Bronchial epithelial cell (primary cell): ENCODE data around the gene ZNF19. TPM values are rescaled to one million over a fixed set of nuclear protein-coding genes. Genes with fewer than 3 reads are reported as not detected.

Source experiments
- DNase-seq: peaks from one replicate; pipeline ENCODE4 v3.0.0-alpha.2; 2010; ENCODE audit warnings: low read depth
- FAIRE-seq: peaks from 2 replicates; lab custom pipeline; 2011; peaks lifted over from hg19 to GRCh38; lab: Jason Lieb, UNC
- H3K27me3 ChIP-seq: 2 replicates; pipeline ENCODE4 v1.5.1; 2011; ENCODE audit warnings: low read length; ENCODE audit not compliant: control insufficient read depth, insufficient read depth
- H3K36me3 ChIP-seq: 2 replicates; pipeline ENCODE4 v1.5.1; 2011; ENCODE audit warnings: low read length; ENCODE audit not compliant: control insufficient read depth, insufficient read depth
- H3K4me3 ChIP-seq: 2 replicates; pipeline ENCODE4 v1.5.1; 2011; ENCODE audit warnings: mild to moderate bottlenecking, low read depth, low read length, control low read depth
- total RNA-seq: library from RNA; depleted of rRNA; stranded (reverse); fragments of >200 nt; gene quantifications from 2 replicates; pipeline ENCODE4 v1.2.1, GENCODE V29; 2014
- TF ChIP-seq, protein P1 (sequence below): IDR thresholded peaks from 2 replicates; pipeline ENCODE4 v1.5.1; 2011; ENCODE audit warnings: mild to moderate bottlenecking, moderate library complexity, low read length, control low read depth, inconsistent platforms; ENCODE audit not compliant: insufficient read depth, severe bottlenecking

The ZNF19 gene
- total RNA-seq, 1 donor from 2014 or later = 2.6 TPM

DNA sequence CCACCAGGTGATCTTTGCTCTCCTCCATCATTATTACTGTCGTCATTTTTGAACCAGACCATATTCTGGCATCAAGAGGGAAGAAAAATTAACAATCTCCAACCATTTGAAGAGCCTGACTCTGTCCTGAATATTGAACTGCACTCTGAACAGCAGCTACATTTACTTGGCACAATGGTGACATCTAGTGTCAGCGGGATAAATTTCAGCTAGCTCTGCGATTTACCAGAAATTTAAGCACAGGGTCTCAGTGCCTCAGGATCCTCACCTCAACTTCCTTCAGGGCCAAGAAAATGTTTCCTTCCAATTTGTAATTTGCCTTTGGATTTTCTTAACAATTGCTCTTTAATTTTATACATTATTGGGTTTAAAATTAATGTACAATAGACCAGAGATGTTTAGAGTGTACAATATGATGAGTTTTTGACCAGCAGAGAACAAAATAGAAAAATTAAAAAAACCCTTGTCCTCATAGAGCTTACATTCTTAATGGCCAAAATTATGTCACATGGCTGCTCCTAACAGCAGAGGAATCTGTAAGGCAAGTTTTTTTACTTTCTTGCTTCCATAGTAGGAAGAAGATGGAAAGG is 10.7 kb upstream of the ZNF19 start:
- peak; percentile 59 for DNase-seq
- Histone ChIP-seq H3K36me3 (no peaks in the 10 kb centered on the region), H3K4me3 (no peak overlapping the region), H3K27me3 (no peaks in the 10 kb centered on the region)
- no peak for FAIRE-seq
- TF ChIP-seq, protein P1, sequence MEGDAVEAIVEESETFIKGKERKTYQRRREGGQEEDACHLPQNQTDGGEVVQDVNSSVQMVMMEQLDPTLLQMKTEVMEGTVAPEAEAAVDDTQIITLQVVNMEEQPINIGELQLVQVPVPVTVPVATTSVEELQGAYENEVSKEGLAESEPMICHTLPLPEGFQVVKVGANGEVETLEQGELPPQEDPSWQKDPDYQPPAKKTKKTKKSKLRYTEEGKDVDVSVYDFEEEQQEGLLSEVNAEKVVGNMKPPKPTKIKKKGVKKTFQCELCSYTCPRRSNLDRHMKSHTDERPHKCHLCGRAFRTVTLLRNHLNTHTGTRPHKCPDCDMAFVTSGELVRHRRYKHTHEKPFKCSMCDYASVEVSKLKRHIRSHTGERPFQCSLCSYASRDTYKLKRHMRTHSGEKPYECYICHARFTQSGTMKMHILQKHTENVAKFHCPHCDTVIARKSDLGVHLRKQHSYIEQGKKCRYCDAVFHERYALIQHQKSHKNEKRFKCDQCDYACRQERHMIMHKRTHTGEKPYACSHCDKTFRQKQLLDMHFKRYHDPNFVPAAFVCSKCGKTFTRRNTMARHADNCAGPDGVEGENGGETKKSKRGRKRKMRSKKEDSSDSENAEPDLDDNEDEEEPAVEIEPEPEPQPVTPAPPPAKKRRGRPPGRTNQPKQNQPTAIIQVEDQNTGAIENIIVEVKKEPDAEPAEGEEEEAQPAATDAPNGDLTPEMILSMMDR = peak; percentile 65

DNA sequence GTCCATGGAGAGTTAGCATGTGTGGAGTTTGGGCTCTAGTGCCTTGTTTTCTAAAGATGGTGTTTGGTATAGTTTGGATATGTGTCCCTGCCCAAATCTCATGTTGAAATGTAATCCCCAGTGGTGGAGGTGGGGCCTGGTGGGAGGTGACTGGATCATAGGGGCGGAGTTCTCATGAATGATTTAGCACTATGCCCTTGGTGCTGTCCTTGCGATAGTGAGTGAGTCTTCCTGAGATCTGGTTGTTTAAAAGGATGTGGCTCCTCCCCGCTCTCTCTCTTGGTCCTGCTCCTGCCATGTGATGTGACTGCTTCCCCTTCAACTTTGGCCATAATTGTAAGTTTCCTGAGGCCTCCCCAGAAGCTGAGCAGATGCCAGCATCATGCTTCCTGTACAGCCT is 8.9 kb upstream of the ZNF19 start:
- no peak for FAIRE-seq
- Histone ChIP-seq H3K4me3 (no peak overlapping the region), H3K36me3 (no peaks in the 10 kb centered on the region), H3K27me3 (no peaks in the 10 kb centered on the region)
- TF ChIP-seq, protein P1 = no peak
- no peak for DNase-seq

DNA sequence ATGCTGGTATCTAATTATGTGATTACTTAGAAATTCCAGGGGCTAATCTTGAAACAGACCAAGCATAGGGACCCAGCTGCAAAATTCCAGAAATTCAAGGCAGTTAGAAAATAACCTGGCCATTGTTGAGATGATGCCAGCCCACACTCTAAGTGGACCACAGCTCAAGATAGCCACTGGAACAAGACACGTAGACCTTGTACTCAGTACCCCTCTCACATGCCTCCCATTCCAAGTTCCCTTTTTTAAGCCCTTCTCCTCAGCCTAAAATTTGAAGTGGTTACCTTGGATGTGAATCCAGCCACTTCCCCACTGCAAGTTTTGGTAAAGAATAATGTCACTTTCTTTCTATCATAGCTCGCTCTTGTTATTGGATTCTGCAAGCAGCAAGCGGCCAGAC is 4.1 kb upstream of the ZNF19 start:
- no peaks in the 10 kb centered on the region for H3K27me3 ChIP-seq
- FAIRE-seq (no peak), DNase-seq (no peak)
- TF ChIP-seq, protein P1 = no peak
- no peak overlapping the region for H3K4me3 ChIP-seq
- no peaks in the 10 kb centered on the region for H3K36me3 ChIP-seq

DNA sequence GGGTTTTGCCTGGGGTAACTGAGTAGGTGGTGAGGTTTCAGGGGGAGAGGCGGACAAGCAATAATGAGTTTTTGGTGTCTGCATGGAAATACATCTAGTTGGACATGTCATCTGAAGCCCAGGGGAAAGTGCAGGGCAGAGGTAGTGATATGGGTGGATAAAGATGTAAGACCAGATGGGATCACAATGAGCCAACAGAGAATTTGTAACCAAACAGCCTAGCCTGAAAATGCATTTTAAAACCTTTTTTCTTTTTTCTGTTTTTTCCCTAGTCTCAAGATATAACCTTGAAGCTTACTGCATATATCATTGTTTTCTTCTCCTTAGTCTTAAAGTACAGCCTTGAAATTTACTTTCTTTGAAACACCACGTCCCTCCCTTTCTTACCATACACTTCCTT is 3.7 kb upstream of the ZNF19 start:
- Histone ChIP-seq H3K36me3 (no peaks in the 10 kb centered on the region), H3K4me3 (no peak overlapping the region), H3K27me3 (no peaks in the 10 kb centered on the region)
- FAIRE-seq = no peak
- TF ChIP-seq, protein P1 = no peak
- DNase-seq = no peak

DNA sequence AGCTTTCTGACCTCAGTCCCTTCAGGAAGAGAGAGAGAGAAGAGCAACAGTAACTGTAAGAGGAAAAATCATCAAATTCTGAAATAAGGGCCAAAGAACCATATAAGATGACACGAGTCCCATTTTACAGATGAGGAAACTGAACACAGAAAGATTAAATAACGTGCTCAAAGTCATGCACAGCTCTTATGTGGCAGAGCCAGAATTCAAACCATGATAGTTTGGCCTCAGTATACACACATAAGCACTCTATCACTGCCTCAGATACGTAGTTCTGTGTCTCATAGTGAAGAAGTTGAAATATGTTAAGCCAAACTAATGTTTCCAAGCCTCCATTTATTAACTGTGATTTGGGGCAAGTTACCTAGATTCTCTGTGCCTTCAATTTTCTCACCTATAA is 1.9 kb upstream of the ZNF19 start:
- TF ChIP-seq, protein P1 = no peak
- Histone ChIP-seq H3K27me3 (no peaks in the 10 kb centered on the region), H3K36me3 (no peaks in the 10 kb centered on the region), H3K4me3 (no peak overlapping the region)
- DNase-seq = no peak
- no peak for FAIRE-seq

DNA sequence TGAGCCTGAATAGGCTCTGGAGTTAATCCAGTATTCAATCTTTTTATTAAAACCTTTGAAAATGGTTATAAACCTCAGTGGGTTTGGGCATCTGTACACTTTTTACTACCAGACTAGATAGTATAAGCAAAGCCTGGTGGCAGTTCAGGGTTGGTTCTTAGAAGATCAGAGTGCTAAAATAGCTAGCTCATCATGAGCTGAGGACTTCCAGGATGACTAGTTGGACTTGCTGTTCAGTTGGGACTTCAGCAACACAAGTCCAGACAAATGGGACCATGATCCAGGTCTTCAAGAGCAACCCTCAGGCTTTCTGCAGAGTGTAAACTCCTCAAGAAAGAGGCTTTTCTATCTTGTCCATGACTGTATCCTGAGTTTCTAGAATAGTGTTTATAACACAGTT is 1.2 kb upstream of the ZNF19 start:
- no peak overlapping the region for H3K4me3 ChIP-seq
- no peaks in the 10 kb centered on the region for H3K27me3 ChIP-seq
- no peak for FAIRE-seq
- no peak for DNase-seq
- no peaks in the 10 kb centered on the region for H3K36me3 ChIP-seq
- TF ChIP-seq, protein P1 = no peak
